Panc1 (cell line): ENCODE results near the gene RBBP4. TPM values are rescaled to one million over a fixed set of nuclear protein-coding genes. Genes with fewer than 3 reads are reported as not detected.

Experiments used
- ATAC-seq: fragments of 200-7000 bp; cut with Tn5 transposase; 2 replicates; pipeline ENCODE4 v1.9.1; 2020; ENCODE audit warnings: mild to moderate bottlenecking, moderate library complexity
- BruUV-seq: library from RNA; stranded (reverse); fragments of 400-500 nt; replicated peaks from 2 replicates; lab custom pipeline; 2021; lab: Mats Ljungman, UMichigan
- CTCF ChIA-PET: fragments of 300-600 bp; sonication (Branson Sonifier 250); formaldehyde crosslinking; loops from one replicate; lab custom pipeline; 2022; ENCODE audit warnings: antibody characterized with exemption; lab: Charles Lee
- POLR2A ChIA-PET: fragments of 300-600 bp; sonication (Branson Sonifier 250); formaldehyde crosslinking; loops from one replicate; lab custom pipeline; 2022; ENCODE audit warnings: antibody characterized with exemption; lab: Charles Lee
- DNase-seq: peaks from one replicate; pipeline ENCODE4 v3.0.0-alpha.2; 2010; ENCODE audit warnings: low read depth, low spot score
- H3K27ac ChIP-seq: 2 replicates; pipeline ENCODE4 v1.5.1; 2011; ENCODE audit warnings: mild to moderate bottlenecking, low read length, inconsistent platforms
- H3K27me3 ChIP-seq: fragments of 200-500 bp; sonication (Bioruptor generic); 2 replicates; pipeline ENCODE4 v1.6.0; 2014; ENCODE audit warnings: low read length, inconsistent platforms; ENCODE audit not compliant: control insufficient read depth, insufficient read depth
- H3K36me3 ChIP-seq: fragments of 200-500 bp; sonication (Bioruptor generic); 2 replicates; pipeline ENCODE4 v1.5.1; 2014; ENCODE audit warnings: inconsistent platforms, mild to moderate bottlenecking, low read length, moderate library complexity; ENCODE audit not compliant: control insufficient read depth, insufficient read depth
- H3K4me1 ChIP-seq: 2 replicates; pipeline ENCODE4 v1.5.1; 2011; ENCODE audit warnings: inconsistent platforms, mild to moderate bottlenecking, low read length, moderate library complexity; ENCODE audit not compliant: control insufficient read depth, insufficient read depth
- H3K4me3 ChIP-seq, 2 experiments: 2 replicates each; pipeline ENCODE4 v1.5.1; 2011 to 2012; ENCODE audit warnings: low read depth in 2 of 2, low read length in 2 of 2, mild to moderate bottlenecking in 2 of 2, inconsistent platforms in 1 of 2, moderate library complexity in 1 of 2
- H3K9me3 ChIP-seq: fragments of 200-500 bp; sonication (Bioruptor generic); 2 replicates; pipeline ENCODE4 v1.5.1; 2014; ENCODE audit warnings: low read depth, mild to moderate bottlenecking, inconsistent platforms, low read length, moderate library complexity; ENCODE audit not compliant: control insufficient read depth, insufficient read depth
- POLR2AphosphoS5 ChIP-seq: IDR thresholded peaks from 2 replicates; pipeline ENCODE4 v1.6.1; 2012; ENCODE audit warnings: mild to moderate bottlenecking, low read depth, low read length, moderate library complexity
- SIN3A ChIP-seq: IDR thresholded peaks from 2 replicates; pipeline ENCODE4 v1.6.1; 2012; ENCODE audit warnings: low read depth, mild to moderate bottlenecking, low read length, moderate library complexity, borderline replicate concordance; ENCODE audit not compliant: insufficient read depth
- TCF7L2 ChIP-seq: IDR thresholded peaks from 2 replicates; pipeline ENCODE4 v1.6.1; 2011; ENCODE audit warnings: mild to moderate bottlenecking, low read depth, low read length, inconsistent platforms
- in situ Hi-C: cut with HindIII; loops from 2 replicates; pipeline ENCODE4 v1.10.0; 2016; ENCODE audit warnings: low sequenced_read_pairs, low pct_unique_long_range_greater_than_20kb
- intact Hi-C: fragments of 100-400 bp; cut with micrococcal nuclease; formaldehyde crosslinking; loops from one replicate; pipeline ENCODE4 v1.10.0; 2022; ENCODE audit not compliant: unreplicated experiment
- total RNA-seq: library from RNA; stranded (reverse); gene quantifications from one replicate; pipeline ENCODE4 v1.2.1, GENCODE V29; 2021; ENCODE audit not compliant: unreplicated experiment
- TF ChIP-seq, protein P1 (sequence below), 2 experiments: IDR thresholded peaks; 2 replicates each; pipeline ENCODE4 v1.6.1; 2011 to 2012; ENCODE audit warnings: low read depth in 2 of 2, control low read depth in 1 of 2, low read length in 1 of 2, mild to moderate bottlenecking in 1 of 2, moderate library complexity in 1 of 2; ENCODE audit not compliant: insufficient read depth in 1 of 2
- TF ChIP-seq, protein P2 (sequence below): fragments of 450-650 bp; IDR thresholded peaks from 2 replicates; pipeline ENCODE4 v1.5.1; 2017; ENCODE audit warnings: mild to moderate bottlenecking

RBBP4 gene
- total RNA-seq, 1 experiment from 2014 or later = 376 TPM

DNA sequence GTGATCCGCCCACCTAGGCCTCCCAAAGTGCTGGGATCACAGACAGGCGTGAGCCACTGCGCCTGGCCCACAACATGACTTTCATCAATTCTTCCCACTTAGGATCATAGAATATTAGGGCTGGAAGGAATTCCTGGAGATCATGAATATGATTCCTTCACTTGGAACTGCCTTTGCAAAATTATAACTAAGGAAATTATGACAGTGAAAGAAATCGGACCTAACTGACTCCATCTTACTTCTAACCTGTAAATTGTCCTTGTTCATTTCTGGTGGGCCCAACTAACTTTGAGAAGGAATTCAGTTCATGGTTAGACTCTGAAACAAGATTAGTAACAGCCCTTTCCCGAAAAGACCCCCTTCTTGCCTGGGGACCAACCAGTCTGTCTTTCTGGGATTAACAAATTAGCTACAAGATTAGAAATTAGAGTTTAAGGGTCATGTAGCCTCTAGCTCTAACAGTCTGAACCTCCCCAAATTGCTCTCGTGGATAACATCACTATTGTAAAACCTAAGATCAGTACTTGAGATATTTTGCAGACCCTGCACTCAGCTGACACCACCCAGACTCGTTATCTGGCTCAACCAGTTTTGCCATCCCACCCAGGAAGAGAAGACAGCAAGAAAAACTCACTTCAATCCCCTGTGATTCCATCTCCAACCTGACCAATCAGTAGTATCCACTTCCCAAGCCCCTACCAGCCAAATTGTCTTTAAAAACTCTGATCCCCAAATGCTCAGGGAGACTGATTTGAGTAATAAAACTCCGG lies 15.3 kb upstream of the RBBP4 start:
- DNase-seq (no peak), ATAC-seq (no peak)
- H3K27me3 ChIP-seq = no peaks in the 10 kb centered on the region
- H3K4me3 ChIP-seq = no peak overlapping the region
- in situ Hi-C loops (no loop called here), intact Hi-C loops (no loop called here)
- TF ChIP-seq, protein P1, sequence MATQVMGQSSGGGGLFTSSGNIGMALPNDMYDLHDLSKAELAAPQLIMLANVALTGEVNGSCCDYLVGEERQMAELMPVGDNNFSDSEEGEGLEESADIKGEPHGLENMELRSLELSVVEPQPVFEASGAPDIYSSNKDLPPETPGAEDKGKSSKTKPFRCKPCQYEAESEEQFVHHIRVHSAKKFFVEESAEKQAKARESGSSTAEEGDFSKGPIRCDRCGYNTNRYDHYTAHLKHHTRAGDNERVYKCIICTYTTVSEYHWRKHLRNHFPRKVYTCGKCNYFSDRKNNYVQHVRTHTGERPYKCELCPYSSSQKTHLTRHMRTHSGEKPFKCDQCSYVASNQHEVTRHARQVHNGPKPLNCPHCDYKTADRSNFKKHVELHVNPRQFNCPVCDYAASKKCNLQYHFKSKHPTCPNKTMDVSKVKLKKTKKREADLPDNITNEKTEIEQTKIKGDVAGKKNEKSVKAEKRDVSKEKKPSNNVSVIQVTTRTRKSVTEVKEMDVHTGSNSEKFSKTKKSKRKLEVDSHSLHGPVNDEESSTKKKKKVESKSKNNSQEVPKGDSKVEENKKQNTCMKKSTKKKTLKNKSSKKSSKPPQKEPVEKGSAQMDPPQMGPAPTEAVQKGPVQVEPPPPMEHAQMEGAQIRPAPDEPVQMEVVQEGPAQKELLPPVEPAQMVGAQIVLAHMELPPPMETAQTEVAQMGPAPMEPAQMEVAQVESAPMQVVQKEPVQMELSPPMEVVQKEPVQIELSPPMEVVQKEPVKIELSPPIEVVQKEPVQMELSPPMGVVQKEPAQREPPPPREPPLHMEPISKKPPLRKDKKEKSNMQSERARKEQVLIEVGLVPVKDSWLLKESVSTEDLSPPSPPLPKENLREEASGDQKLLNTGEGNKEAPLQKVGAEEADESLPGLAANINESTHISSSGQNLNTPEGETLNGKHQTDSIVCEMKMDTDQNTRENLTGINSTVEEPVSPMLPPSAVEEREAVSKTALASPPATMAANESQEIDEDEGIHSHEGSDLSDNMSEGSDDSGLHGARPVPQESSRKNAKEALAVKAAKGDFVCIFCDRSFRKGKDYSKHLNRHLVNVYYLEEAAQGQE (IDR thresholded peaks at IDR 0.05; ENCODE audit: insufficient read depth in 1 of 2, low read depth in 2 of 2, low read length in 1 of 2) = no peak
- TF ChIP-seq SIN3A (no peak), TCF7L2 (no peak), POLR2AphosphoS5 (no peak)
- TF ChIP-seq, protein P2, sequence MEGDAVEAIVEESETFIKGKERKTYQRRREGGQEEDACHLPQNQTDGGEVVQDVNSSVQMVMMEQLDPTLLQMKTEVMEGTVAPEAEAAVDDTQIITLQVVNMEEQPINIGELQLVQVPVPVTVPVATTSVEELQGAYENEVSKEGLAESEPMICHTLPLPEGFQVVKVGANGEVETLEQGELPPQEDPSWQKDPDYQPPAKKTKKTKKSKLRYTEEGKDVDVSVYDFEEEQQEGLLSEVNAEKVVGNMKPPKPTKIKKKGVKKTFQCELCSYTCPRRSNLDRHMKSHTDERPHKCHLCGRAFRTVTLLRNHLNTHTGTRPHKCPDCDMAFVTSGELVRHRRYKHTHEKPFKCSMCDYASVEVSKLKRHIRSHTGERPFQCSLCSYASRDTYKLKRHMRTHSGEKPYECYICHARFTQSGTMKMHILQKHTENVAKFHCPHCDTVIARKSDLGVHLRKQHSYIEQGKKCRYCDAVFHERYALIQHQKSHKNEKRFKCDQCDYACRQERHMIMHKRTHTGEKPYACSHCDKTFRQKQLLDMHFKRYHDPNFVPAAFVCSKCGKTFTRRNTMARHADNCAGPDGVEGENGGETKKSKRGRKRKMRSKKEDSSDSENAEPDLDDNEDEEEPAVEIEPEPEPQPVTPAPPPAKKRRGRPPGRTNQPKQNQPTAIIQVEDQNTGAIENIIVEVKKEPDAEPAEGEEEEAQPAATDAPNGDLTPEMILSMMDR = no peak
- H3K4me1 ChIP-seq = no peaks in the 10 kb centered on the region
- no peaks in the 10 kb centered on the region for H3K9me3 ChIP-seq
- POLR2A ChIA-PET = interaction anchor here (0.7 kb wide), 1 partner anchor 100 kb away, joined by 13 read pairs; no protein-coding TSS in a partner anchor
- BruUV-seq = no TSS peak
- no peak overlapping the region for H3K27ac ChIP-seq
- CTCF ChIA-PET = no interaction called here
- H3K36me3 ChIP-seq = peaks cover 2% of the 10 kb centered on the region; the same call in 1 of the 2 replicates

DNA sequence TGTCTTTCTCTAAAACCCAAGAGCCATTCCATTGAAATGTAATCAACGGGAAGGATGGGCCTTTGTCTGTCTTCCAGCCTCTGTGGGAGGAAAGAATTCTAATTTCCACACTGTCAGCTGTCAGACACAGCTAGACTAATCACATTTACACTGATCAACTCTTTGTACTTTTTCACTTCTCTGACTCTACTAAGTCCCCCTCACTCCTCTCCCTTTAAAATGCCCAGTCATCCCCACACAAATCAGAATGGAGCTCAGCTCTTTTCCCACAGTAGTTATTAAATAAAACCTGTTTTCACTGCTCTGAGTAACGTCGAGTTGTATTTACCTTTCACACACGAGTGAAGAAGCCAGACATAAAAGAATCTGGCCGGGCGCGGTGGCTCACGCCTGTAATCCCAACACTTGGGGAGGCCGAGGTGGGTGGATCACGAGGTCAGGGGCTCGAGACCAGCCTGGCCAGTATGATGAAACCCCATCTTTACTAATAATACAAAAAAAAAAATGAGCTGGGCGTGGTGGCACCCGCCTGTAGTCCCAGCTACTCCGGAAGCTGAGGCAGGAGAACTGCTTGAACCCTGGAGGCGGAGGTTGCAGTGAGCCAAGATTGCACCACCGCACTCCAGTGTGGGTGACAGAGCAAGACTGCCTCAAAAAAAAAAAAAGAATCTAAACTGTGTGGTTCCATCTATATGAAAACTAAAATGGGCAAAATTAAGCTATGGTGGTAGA lies 13.9 kb upstream of the RBBP4 start:
- Histone ChIP-seq H3K4me3 (no peak overlapping the region), H3K27me3 (no peaks in the 10 kb centered on the region), H3K27ac (no peak overlapping the region), H3K36me3 (no peaks in the 10 kb centered on the region), H3K9me3 (no peaks in the 10 kb centered on the region), H3K4me1 (no peaks in the 10 kb centered on the region)
- in situ Hi-C loops = no loop called here
- DNase-seq (no peak), ATAC-seq (no peak)
- intact Hi-C loops = no loop called here
- ChIA-PET CTCF (interaction anchor here (0.7 kb wide), 1 partner anchor 117 kb away, joined by 3 read pairs; no protein-coding TSS in a partner anchor), POLR2A (interaction anchor here (0.6 kb wide), 1 partner anchor 50 kb away, joined by 5 read pairs; no protein-coding TSS in a partner anchor)
- BruUV-seq = no TSS peak
- TF ChIP-seq TCF7L2 (no peak), SIN3A (no peak), POLR2AphosphoS5 (no peak)
- TF ChIP-seq, protein P1 (IDR thresholded peaks at IDR 0.05; ENCODE audit: insufficient read depth in 1 of 2, low read depth in 2 of 2, low read length in 1 of 2) = no peak
- TF ChIP-seq, protein P2 = no peak
